DND-41 (cell line): Measurements from ENCODE around the gene RNASE7.

Experiments used
- CTCF ChIP-seq: IDR thresholded peaks from 2 replicates; pipeline ENCODE4 v1.5.1; 2012; ENCODE audit warnings: borderline replicate concordance, low read length, moderate library complexity, mild to moderate bottlenecking; ENCODE audit not compliant: poor library complexity, severe bottlenecking; ENCODE audit errors: extremely low read depth
- EZH2 ChIP-seq: IDR thresholded peaks from 3 replicates; pipeline ENCODE4 v1.6.1; 2012; ENCODE audit warnings: borderline replicate concordance, low read depth, mild to moderate bottlenecking, moderate library complexity, low read length, inconsistent platforms; ENCODE audit not compliant: severe bottlenecking

GRCh38 chr14:21011136-21011535 is 31.0 kb upstream of the RNASE7 start:
- TF ChIP-seq EZH2 (no peak), CTCF (no peak)
